T-cell (primary cell): ENCODE measurements around the gene BEAN1. TPM values are rescaled to one million over a fixed set of nuclear protein-coding genes. Genes with fewer than 3 reads are reported as not detected.

Experiments used
- ATAC-seq, 4 experiments: fragments of 200-7000 bp in 3 of 4; fragments of 150-1000 bp in 1 of 4; cut with Tn5 transposase; replicated peaks in 1 of 4; 1 replicate in 3 of 4; 2 replicates in 1 of 4; pipeline ENCODE4 v1.10.0; 2021; ENCODE audit warnings: moderate library complexity in 3 of 4, mild to moderate bottlenecking in 2 of 4, moderate number of reproducible peaks in 1 of 4
- CTCF ChIA-PET, 2 donors: fragments of 300-600 bp; sonication (Branson Sonifier 250); formaldehyde crosslinking; loops; one replicate each; lab custom pipeline; 2022; ENCODE audit warnings: antibody characterized with exemption in 2 of 2; lab: Charles Lee
- POLR2A ChIA-PET, 2 donors: fragments of 300-600 bp; sonication (Branson Sonifier 250); formaldehyde crosslinking; loops; one replicate each; lab custom pipeline; 2022; ENCODE audit warnings: antibody characterized with exemption in 2 of 2; lab: Charles Lee
- DNase-seq, 35 experiments: peaks; one replicate each; pipeline versions ENCODE4 v3.0.0 to v3.0.0-alpha.2; 2013 to 2023
- H3K27ac ChIP-seq: one replicate; pipeline ENCODE4 v1.5.1; 2013; ENCODE audit warnings: low read length
- H3K27me3 ChIP-seq, 2 experiments: replicated peaks in 1 of 2; 1 replicate in 1 of 2; 2 replicates in 1 of 2; pipeline versions ENCODE4 v1.6.1 to v1.7.0; 2013; ENCODE audit warnings: low read length in 1 of 2, mixed read lengths in 1 of 2; ENCODE audit not compliant: control insufficient read depth in 2 of 2, insufficient read depth in 2 of 2; ENCODE audit errors: extremely low read depth in 1 of 2
- H3K36me3 ChIP-seq, 2 donors: 1 replicate in 1 of 2; 2 replicates in 1 of 2; pipeline versions ENCODE4 v1.6.1 to v1.7.0; 2013; ENCODE audit warnings: low read length in 1 of 2; ENCODE audit not compliant: control insufficient read depth in 2 of 2, insufficient read depth in 1 of 2; ENCODE audit errors: extremely low read depth in 1 of 2
- H3K4me1 ChIP-seq, 2 experiments: 1 replicate in 1 of 2; 2 replicates in 1 of 2; pipeline versions ENCODE4 v1.6.1 to v1.7.0; 2013; ENCODE audit warnings: low read length in 2 of 2, mixed read lengths in 1 of 2; ENCODE audit not compliant: insufficient read depth in 2 of 2, control insufficient read depth in 1 of 2; ENCODE audit errors: extremely low read depth in 1 of 2
- H3K4me3 ChIP-seq, 2 donors: 1 replicate in 1 of 2; 2 replicates in 1 of 2; pipeline versions ENCODE4 v1.5.1 to v1.7.0; 2013; ENCODE audit warnings: mild to moderate bottlenecking in 2 of 2, low read length in 1 of 2, moderate library complexity in 1 of 2; ENCODE audit not compliant: control insufficient read depth in 1 of 2; ENCODE audit errors: extremely low read depth in 1 of 2
- H3K9me3 ChIP-seq: 2 replicates; pipeline ENCODE4 v1.7.0; 2013
- H3K27ac Mint-ChIP-seq, 2 donors: one replicate each; pipeline ENCODE4 v1.8.0; 2020 to 2021; ENCODE audit warnings: mild to moderate bottlenecking in 2 of 2, mixed read lengths in 2 of 2
- H3K27me3 Mint-ChIP-seq, 2 donors: one replicate each; pipeline ENCODE4 v1.8.0; 2021 to 2022; ENCODE audit warnings: mixed read lengths in 2 of 2
- H3K36me3 Mint-ChIP-seq: one replicate; pipeline ENCODE4 v1.8.0; 2021; ENCODE audit warnings: mixed read lengths
- H3K4me1 Mint-ChIP-seq, 3 donors: one replicate each; pipeline ENCODE4 v1.8.0; 2020 to 2022; ENCODE audit warnings: mixed read lengths in 3 of 3, mild to moderate bottlenecking in 1 of 3
- H3K4me3 Mint-ChIP-seq, 3 donors: one replicate each; pipeline ENCODE4 v1.8.0; 2020 to 2022; ENCODE audit warnings: mild to moderate bottlenecking in 3 of 3, mixed read lengths in 3 of 3, moderate library complexity in 3 of 3
- H3K9me3 Mint-ChIP-seq, 3 donors: one replicate each; pipeline ENCODE4 v1.8.0; 2020 to 2022; ENCODE audit warnings: mixed read lengths in 3 of 3
- WGBS: methylation state at CpG from one replicate; pipeline ENCODE4 v1.1.5; 2013; ENCODE audit warnings: missing lambda C conversion rate; ENCODE audit not compliant: insufficient coverage; 5-methylcytosine and 5-hydroxymethylcytosine counted together
- total RNA-seq, 35 experiments: library from RNA in 6 of 35; stranded (reverse) in 6 of 35; fragments of 120-200 nt in 1 of 35; gene quantifications; one replicate each; pipeline versions ENCODE4 v1.2.1 to v1.2.4 and lab custom pipeline; 2013 to 2026

Gene BEAN1
- total RNA-seq, 5 donors from 2014 or later (not counting 1 experiment from before 2014, with no cell fraction given) = not detected

DNA sequence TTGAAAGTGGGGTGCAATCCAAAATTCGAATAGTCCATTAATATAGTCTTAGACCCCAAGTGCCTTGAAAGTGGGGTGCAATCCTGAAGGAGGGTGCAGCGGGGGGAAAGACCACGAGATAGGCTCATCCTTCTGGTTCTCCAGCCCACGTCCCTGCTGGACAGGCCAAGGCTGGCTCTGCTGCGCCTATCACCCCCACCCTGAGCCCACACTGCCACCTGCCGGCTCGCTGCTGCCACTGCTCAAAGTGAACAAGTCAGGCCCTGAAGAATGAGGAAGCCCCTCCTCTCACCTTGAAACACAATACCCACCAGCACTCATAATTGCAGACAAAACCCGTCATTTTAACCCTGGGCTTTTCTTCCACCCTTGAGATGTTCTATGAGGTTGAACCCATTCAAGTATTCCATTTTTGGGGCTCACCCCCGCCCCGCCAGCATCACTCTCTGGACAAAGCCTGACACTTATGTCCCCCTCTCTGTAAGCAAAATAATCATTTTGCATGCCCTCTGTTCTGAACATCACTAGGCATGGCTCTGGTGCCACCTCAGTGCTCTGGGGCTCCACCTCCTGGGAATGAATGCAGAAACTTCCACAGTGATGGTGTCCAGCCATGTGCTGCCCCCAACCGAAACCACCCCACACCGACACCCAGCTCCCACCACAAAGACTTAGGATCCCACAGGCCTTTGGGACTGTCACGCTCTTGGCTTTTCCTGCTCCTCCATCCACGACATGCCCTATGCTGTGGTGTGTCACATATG is 56.8 kb downstream of the BEAN1 start:
- DNase-seq (peak; percentile 34 to 80 (median 65)), ATAC-seq (peak; percentile 65 to 81 (median 78))
- ChIA-PET CTCF (interaction anchor here (0.7 to 2.1 kb wide), 4 partner anchors 39 to 106 kb away, joined by 4 to 14 read pairs (median 4); no protein-coding TSS in a partner anchor), POLR2A (no interaction called here)
- Mint-ChIP-seq H3K4me1 (peaks cover 12 to 25% (median 14%) of the 10 kb centered on the region in 3 donors), H3K36me3 (no peaks in the 10 kb centered on the region), H3K4me3 (no peak overlapping the region), H3K27me3 (no peaks in the 10 kb centered on the region), H3K27ac (no peak overlapping the region), H3K9me3 (no peaks in the 10 kb centered on the region)
- no peaks in the 10 kb centered on the region for H3K9me3 ChIP-seq
- H3K27me3 ChIP-seq = peaks cover 0 to 7% of the 10 kb centered on the region in 2 experiments
- H3K4me1 ChIP-seq = peaks cover 2 to 19% of the 10 kb centered on the region in 2 experiments
- no peaks in the 10 kb centered on the region for H3K36me3 ChIP-seq
- whole genome bisulfite sequencing = 44% methylated on average over 11 of the region's 14 CpGs
- no peak overlapping the region for H3K27ac ChIP-seq
- no peak overlapping the region for H3K4me3 ChIP-seq

DNA sequence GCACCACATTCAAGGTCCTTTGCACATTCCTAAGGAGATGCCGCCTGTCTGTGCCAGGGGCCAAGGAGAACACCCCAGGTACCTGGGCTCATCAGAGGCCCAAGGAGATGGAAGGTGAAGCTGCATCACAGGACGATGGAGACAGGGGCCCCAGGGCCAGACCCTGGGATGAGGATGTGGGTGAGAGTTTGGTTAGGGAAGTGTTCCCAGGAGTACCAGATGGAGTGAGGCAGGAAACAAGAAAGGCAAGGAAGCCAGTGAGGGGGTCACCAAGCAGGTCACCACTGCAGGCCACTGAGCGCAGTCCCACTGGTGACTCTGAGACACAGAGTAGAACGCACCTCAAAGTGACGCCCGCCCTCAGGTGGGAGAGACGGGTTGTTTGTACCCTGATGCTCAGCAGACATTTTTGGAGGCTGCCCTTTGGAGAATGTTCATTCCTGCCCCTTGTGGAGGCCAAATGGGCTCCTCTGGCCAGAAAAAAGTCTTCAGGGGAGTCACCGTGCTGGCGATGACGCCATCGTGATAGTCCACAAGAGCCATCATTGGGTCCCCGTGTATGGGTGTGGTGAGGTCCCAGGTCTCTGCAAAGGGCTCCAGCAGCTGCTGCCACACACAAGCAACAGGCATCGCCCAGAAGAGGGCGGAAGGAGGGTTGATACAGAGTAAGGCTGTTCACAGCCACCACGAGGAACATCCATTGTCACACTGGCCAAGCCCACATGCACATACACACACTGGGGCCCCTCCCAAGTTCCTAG is 57.5 kb downstream of the BEAN1 start:
- H3K4me3 Mint-ChIP-seq = no peak overlapping the region
- Histone ChIP-seq H3K36me3 (no peaks in the 10 kb centered on the region), H3K4me3 (no peak overlapping the region), H3K27me3 (peaks cover 0 to 7% of the 10 kb centered on the region in 2 experiments), H3K4me1 (peaks cover 0 to 11% of the 10 kb centered on the region in 2 experiments), H3K9me3 (no peaks in the 10 kb centered on the region), H3K27ac (no peak overlapping the region)
- peaks cover 10 to 18% (median 11%) of the 10 kb centered on the region in 3 donors for H3K4me1 Mint-ChIP-seq
- no peaks in the 10 kb centered on the region for H3K27me3 Mint-ChIP-seq
- H3K27ac Mint-ChIP-seq = no peak overlapping the region
- CTCF ChIA-PET = interaction anchor here in 1 of 2 donors (1.5 kb wide), 1 partner anchor 78 kb away, joined by 5 read pairs; no protein-coding TSS in a partner anchor
- POLR2A ChIA-PET = no interaction called here
- DNase-seq (peak in 1 of 35 experiments; percentile 12), ATAC-seq (no peak)
- 81% methylated on average over 8 of the region's 15 CpGs for WGBS
- no peaks in the 10 kb centered on the region for H3K36me3 Mint-ChIP-seq
- H3K9me3 Mint-ChIP-seq = no peaks in the 10 kb centered on the region

- H3K27ac Mint-ChIP-seq = no peak overlapping the region
These were observed 58.3 kb downstream of the BEAN1 start for GRCh38 chr16:66485376-66485775.

GRCh38 chr16:66486199-66486772 is 59.2 kb downstream of the BEAN1 start:
- Mint-ChIP-seq H3K9me3 (no peaks in the 10 kb centered on the region), H3K4me1 (peaks cover 10 to 15% (median 11%) of the 10 kb centered on the region in 3 donors), H3K27me3 (no peaks in the 10 kb centered on the region), H3K36me3 (no peaks in the 10 kb centered on the region), H3K27ac (no peak overlapping the region), H3K4me3 (no peak overlapping the region)
- H3K9me3 ChIP-seq = no peaks in the 10 kb centered on the region
- no peaks in the 10 kb centered on the region for H3K36me3 ChIP-seq
- no peak overlapping the region for H3K4me3 ChIP-seq
- no peak for DNase-seq
- ATAC-seq = no peak
- no peak overlapping the region for H3K27ac ChIP-seq
- WGBS = 96% methylated on average over 8 of the region's 12 CpGs
- H3K27me3 ChIP-seq = peaks cover 0 to 7% of the 10 kb centered on the region in 2 experiments
- CTCF ChIA-PET = interaction anchor here in 1 of 2 donors (1.1 kb wide), 1 partner anchor 79 kb away, joined by 3 read pairs; no protein-coding TSS in a partner anchor
- POLR2A ChIA-PET = no interaction called here
- peaks cover 0 to 11% of the 10 kb centered on the region in 2 experiments for H3K4me1 ChIP-seq

More at GRCh38 chr16:66485376-66485775, 58.3 kb downstream of the BEAN1 start:
- 97% methylated on average over 4 of the region's 6 CpGs for WGBS
- ChIA-PET POLR2A (no interaction called here), CTCF (interaction anchor here in 1 of 2 donors (1.5 kb wide), 1 partner anchor 79 kb away, joined by 5 read pairs; no protein-coding TSS in a partner anchor)
- H3K4me3 ChIP-seq = no peak overlapping the region
- ATAC-seq (no peak), DNase-seq (no peak)
- H3K27me3 ChIP-seq = peaks cover 0 to 7% of the 10 kb centered on the region in 2 experiments
- H3K27ac ChIP-seq = no peak overlapping the region
- no peaks in the 10 kb centered on the region for H3K9me3 Mint-ChIP-seq
- no peaks in the 10 kb centered on the region for H3K36me3 ChIP-seq
- no peaks in the 10 kb centered on the region for H3K27me3 Mint-ChIP-seq
- peaks cover 0 to 11% of the 10 kb centered on the region in 2 experiments for H3K4me1 ChIP-seq
- no peak overlapping the region for H3K4me3 Mint-ChIP-seq
- no peaks in the 10 kb centered on the region for H3K36me3 Mint-ChIP-seq
- H3K4me1 Mint-ChIP-seq = peaks cover 10 to 15% (median 11%) of the 10 kb centered on the region in 3 donors
- no peaks in the 10 kb centered on the region for H3K9me3 ChIP-seq

DNA sequence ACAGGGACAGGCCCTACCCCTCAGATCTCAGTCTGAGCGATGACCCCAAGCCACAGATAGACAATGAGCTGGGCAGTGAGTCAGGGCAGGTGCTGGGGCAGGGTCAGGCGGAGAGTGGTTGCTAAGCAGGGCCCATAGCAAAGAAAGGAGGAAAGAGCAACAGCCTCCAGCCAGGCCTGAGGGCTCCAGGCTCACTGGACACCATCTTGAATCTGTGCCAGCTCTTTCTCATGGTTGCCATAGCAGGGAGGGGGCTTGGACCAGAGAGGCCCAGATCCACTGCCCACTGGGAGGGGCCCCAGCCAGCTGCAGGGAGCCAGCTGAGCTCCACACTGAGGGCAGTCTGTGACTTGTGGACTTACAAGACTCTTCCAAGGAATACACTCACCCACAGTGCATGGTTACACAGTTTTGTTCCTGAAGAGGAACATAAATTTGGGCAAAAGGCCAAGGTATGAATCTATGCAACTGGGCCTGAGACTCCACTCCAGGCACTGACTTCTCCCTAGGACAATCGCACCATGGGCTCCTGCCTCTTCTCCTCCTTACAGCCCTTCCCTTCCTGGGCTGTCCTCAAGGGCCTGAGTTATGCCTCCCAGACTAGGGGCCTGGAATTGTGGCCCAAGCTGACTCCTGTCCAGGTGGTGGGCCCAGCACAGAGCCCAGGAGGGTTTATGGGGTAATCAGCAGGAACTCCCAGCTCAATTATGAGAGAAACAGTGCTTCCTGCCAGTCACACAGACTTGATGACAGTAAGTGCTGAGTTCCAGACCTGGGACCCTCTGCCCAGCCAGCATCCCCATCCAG is 59.9 kb downstream of the BEAN1 start:
- POLR2A ChIA-PET = no interaction called here

More for the DNA sequence above, 59.9 kb downstream of the BEAN1 start:
- Histone ChIP-seq H3K27ac (no peak overlapping the region), H3K4me1 (peaks cover 0 to 11% of the 10 kb centered on the region in 2 experiments), H3K4me3 (no peak overlapping the region), H3K9me3 (no peaks in the 10 kb centered on the region), H3K27me3 (peaks cover 0 to 7% of the 10 kb centered on the region in 2 experiments), H3K36me3 (no peaks in the 10 kb centered on the region)
- ATAC-seq (no peak), DNase-seq (peak in 1 of 35 experiments; percentile 8)
- no peaks in the 10 kb centered on the region for H3K9me3 Mint-ChIP-seq
- H3K27me3 Mint-ChIP-seq = no peaks in the 10 kb centered on the region
- no CpG with 5 or more reads among the region's 3 CpGs for WGBS
- CTCF ChIA-PET = interaction anchor here in 1 of 2 donors (1.1 to 1.4 kb wide), 2 partner anchors 10 to 80 kb away, joined by 3 to 4 read pairs; no protein-coding TSS in a partner anchor
- no peak overlapping the region for H3K4me3 Mint-ChIP-seq
- peaks cover 10 to 15% (median 11%) of the 10 kb centered on the region in 3 donors for H3K4me1 Mint-ChIP-seq
- H3K27ac Mint-ChIP-seq = no peak overlapping the region
- H3K36me3 Mint-ChIP-seq = no peaks in the 10 kb centered on the region
